Left ventricle myocardium inferior (tissue), 1 donor: ENCODE measurements around the gene IL15RA. TPM values are rescaled to one million over a fixed set of nuclear protein-coding genes. Genes with fewer than 3 reads are reported as not detected.

Experiments used
- DNase-seq: peaks from one replicate; pipeline ENCODE4 v3.0.0-alpha.2; 2020
- H3K27ac ChIP-seq: fragments of 200-600 bp; replicated peaks from 2 replicates; pipeline ENCODE4 v1.8.0; 2021
- H3K27me3 ChIP-seq: fragments of 200-600 bp; 2 replicates; pipeline ENCODE4 v1.8.0; 2021; ENCODE audit warnings: low read depth
- H3K36me3 ChIP-seq: fragments of 200-600 bp; 2 replicates; pipeline ENCODE4 v1.8.0; 2021
- H3K4me1 ChIP-seq: fragments of 200-600 bp; 2 replicates; pipeline ENCODE4 v1.8.0; 2021
- H3K4me3 ChIP-seq: fragments of 200-600 bp; 2 replicates; pipeline ENCODE4 v1.8.0; 2021; ENCODE audit warnings: mild to moderate bottlenecking, moderate library complexity
- H3K9me3 ChIP-seq: fragments of 200-600 bp; replicated peaks from 2 replicates; pipeline ENCODE4 v1.8.0; 2021
- CTCF ChIP-seq: fragments of 200-600 bp; IDR thresholded peaks from 2 replicates; pipeline ENCODE4 v1.8.0; 2021; ENCODE audit warnings: antibody characterized with exemption, mild to moderate bottlenecking, borderline replicate concordance
- intact Hi-C: fragments of 100-400 bp; cut with micrococcal nuclease; formaldehyde crosslinking; loops from one replicate; pipeline ENCODE4 v1.11.0; 2022
- total RNA-seq: library from RNA; stranded (reverse); fragmentation: NEBNext Ultra II Directional; extraction: Animal tissue kit (Norgen Biotek cat#: 25700); gene quantifications from one replicate; pipeline ENCODE4 v1.2.1, GENCODE V29; 2021
- donor health status: DM: no; HTN: yes; CAD: no; lungs with severe emphysema.

Gene IL15RA
- total RNA-seq, 1 donor from 2014 or later, result 6.0 TPM

GRCh38 chr10:5944389-5945189 is 32.8 kb downstream of the IL15RA start:
- Histone ChIP-seq H3K36me3 (no peaks in the 10 kb centered on the region), H3K4me1 (peaks cover 62% of the 10 kb centered on the region), H3K27me3 (peaks cover 3% of the 10 kb centered on the region), H3K4me3 (peak overlapping the region; percentile 50), H3K9me3 (no peaks in the 10 kb centered on the region), H3K27ac (peak overlapping the region; percentile 87)
- TF ChIP-seq CTCF, result no peak
- peak; percentile 63 for DNase-seq
- intact Hi-C loops, result no loop called here

- no peak for TF ChIP-seq CTCF
- Histone ChIP-seq H3K27ac (peak overlapping the region; percentile 87), H3K36me3 (peaks cover 6% of the 10 kb centered on the region), H3K27me3 (no peaks in the 10 kb centered on the region), H3K9me3 (no peaks in the 10 kb centered on the region), H3K4me3 (peak overlapping the region; percentile 34), H3K4me1 (peaks cover 53% of the 10 kb centered on the region)
- intact Hi-C loops, result no loop called here
- DNase-seq, result peak; percentile 73
These were observed 33.8 kb downstream of the IL15RA start for GRCh38 chr10:5943536-5943935.

- intact Hi-C loops, result no loop called here
- peak overlapping the region; percentile 32 for H3K4me3 ChIP-seq
- peaks cover 17% of the 10 kb centered on the region for H3K36me3 ChIP-seq
- peak; percentile 70 for DNase-seq
- no peaks in the 10 kb centered on the region for H3K27me3 ChIP-seq
- H3K27ac ChIP-seq, result peak overlapping the region; percentile 87
- no peaks in the 10 kb centered on the region for H3K9me3 ChIP-seq
- peaks cover 53% of the 10 kb centered on the region for H3K4me1 ChIP-seq
- no peak for TF ChIP-seq CTCF
These were observed 34.9 kb downstream of the IL15RA start for GRCh38 chr10:5942474-5942873.

- Histone ChIP-seq H3K27ac (peak overlapping the region; percentile 87), H3K4me3 (peak overlapping the region; percentile 32), H3K27me3 (no peaks in the 10 kb centered on the region), H3K36me3 (peaks cover 21% of the 10 kb centered on the region), H3K9me3 (no peaks in the 10 kb centered on the region), H3K4me1 (peaks cover 53% of the 10 kb centered on the region)
- DNase-seq, result no peak
- no peak for TF ChIP-seq CTCF
- intact Hi-C loops, result no loop called here
These were observed 35.3 kb downstream of the IL15RA start for GRCh38 chr10:5942001-5942400.

DNA sequence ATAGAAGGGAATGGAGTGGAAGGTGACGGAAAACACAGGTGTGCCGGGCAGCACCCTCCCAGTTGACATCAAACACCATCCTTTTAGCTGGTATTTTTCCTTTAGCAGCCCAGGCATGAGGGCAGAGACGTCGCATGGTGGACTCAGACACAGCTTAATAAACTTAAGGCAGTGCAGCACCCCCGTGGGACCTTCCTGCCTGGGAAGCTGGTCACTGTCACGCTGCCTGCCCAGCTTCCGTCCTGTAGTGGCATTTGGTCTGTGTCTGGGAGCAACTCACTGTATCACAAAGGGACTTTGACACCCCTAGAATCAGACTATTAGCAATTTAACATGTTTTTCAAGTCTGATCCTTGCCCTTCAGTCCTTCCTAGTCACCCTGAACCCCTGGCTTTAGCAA is 35.8 kb downstream of the IL15RA start:
- H3K27ac ChIP-seq, result peak overlapping the region; percentile 87
- H3K9me3 ChIP-seq, result no peaks in the 10 kb centered on the region
- H3K4me3 ChIP-seq, result no peak overlapping the region
- DNase-seq, result no peak
- TF ChIP-seq CTCF, result no peak
- intact Hi-C loops, result no loop called here
- peaks cover 49% of the 10 kb centered on the region for H3K4me1 ChIP-seq
- H3K27me3 ChIP-seq, result no peaks in the 10 kb centered on the region
- H3K36me3 ChIP-seq, result peaks cover 26% of the 10 kb centered on the region
